ENCODE measurements around the gene SLIT3. TPM values are rescaled to one million over a fixed set of nuclear protein-coding genes. Genes with fewer than 3 reads are reported as not detected.

The SLIT3 gene
- total RNA-seq, 1 experiment from 2014 or later: 21.9 TPM

GRCh38 chr5:168736281-168736831, 564.6 kb downstream of the SLIT3 start:
- in situ Hi-C loops (cut with HindIII; ENCODE audit: low pct_unique_long_range_greater_than_20kb, low sequenced_read_pairs): no loop called here
- no peak for DNase-seq (ENCODE audit: low read depth)

- DNase-seq (ENCODE audit: low read depth): no peak
- in situ Hi-C loops (cut with HindIII; ENCODE audit: low pct_unique_long_range_greater_than_20kb, low sequenced_read_pairs): no loop called here
Measured at GRCh38 chr5:168734620-168735300, 566.2 kb downstream of the SLIT3 start.

- in situ Hi-C loops (cut with HindIII; ENCODE audit: low pct_unique_long_range_greater_than_20kb, low sequenced_read_pairs): no loop called here
- DNase-seq (ENCODE audit: low read depth): no peak
Measured at GRCh38 chr5:168734119-168734518, 566.8 kb downstream of the SLIT3 start.

- in situ Hi-C loops (cut with HindIII; ENCODE audit: low pct_unique_long_range_greater_than_20kb, low sequenced_read_pairs): no loop called here
- no peak for DNase-seq (ENCODE audit: low read depth)
Measured at GRCh38 chr5:168728546-168729211, 572.3 kb downstream of the SLIT3 start.

- in situ Hi-C loops (cut with HindIII; ENCODE audit: low pct_unique_long_range_greater_than_20kb, low sequenced_read_pairs): no loop called here
- DNase-seq (ENCODE audit: low read depth): no peak
Measured at GRCh38 chr5:168727547-168727946, 573.4 kb downstream of the SLIT3 start.

GRCh38 chr5:168726342-168726741, 574.6 kb downstream of the SLIT3 start:
- in situ Hi-C loops (cut with HindIII; ENCODE audit: low pct_unique_long_range_greater_than_20kb, low sequenced_read_pairs): no loop called here
- no peak for DNase-seq (ENCODE audit: low read depth)

GRCh38 chr5:168724227-168724626, 576.7 kb downstream of the SLIT3 start:
- in situ Hi-C loops (cut with HindIII; ENCODE audit: low pct_unique_long_range_greater_than_20kb, low sequenced_read_pairs): no loop called here
- DNase-seq (ENCODE audit: low read depth): no peak

- DNase-seq (ENCODE audit: low read depth): no peak
- in situ Hi-C loops (cut with HindIII; ENCODE audit: low pct_unique_long_range_greater_than_20kb, low sequenced_read_pairs): no loop called here
Measured at GRCh38 chr5:168723037-168723436, 577.9 kb downstream of the SLIT3 start.

GRCh38 chr5:168721966-168722365, 579.0 kb downstream of the SLIT3 start:
- DNase-seq (ENCODE audit: low read depth): no peak
- in situ Hi-C loops (cut with HindIII; ENCODE audit: low pct_unique_long_range_greater_than_20kb, low sequenced_read_pairs): no loop called here

GRCh38 chr5:168721002-168721753, 579.8 kb downstream of the SLIT3 start:
- in situ Hi-C loops (cut with HindIII; ENCODE audit: low pct_unique_long_range_greater_than_20kb, low sequenced_read_pairs): no loop called here
- DNase-seq (ENCODE audit: low read depth): no peak

- no peak for DNase-seq (ENCODE audit: low read depth)
- in situ Hi-C loops (cut with HindIII; ENCODE audit: low pct_unique_long_range_greater_than_20kb, low sequenced_read_pairs): no loop called here
Measured at GRCh38 chr5:168720575-168720974, 580.4 kb downstream of the SLIT3 start.

- DNase-seq (ENCODE audit: low read depth): no peak
- in situ Hi-C loops (cut with HindIII; ENCODE audit: low pct_unique_long_range_greater_than_20kb, low sequenced_read_pairs): no loop called here
Measured at GRCh38 chr5:168714046-168714445, 586.9 kb downstream of the SLIT3 start.

- no peak for DNase-seq (ENCODE audit: low read depth)
- in situ Hi-C loops (cut with HindIII; ENCODE audit: low pct_unique_long_range_greater_than_20kb, low sequenced_read_pairs): no loop called here
Measured at GRCh38 chr5:168713051-168713450, 587.9 kb downstream of the SLIT3 start.

GRCh38 chr5:168712280-168712924, 588.5 kb downstream of the SLIT3 start:
- DNase-seq (ENCODE audit: low read depth): no peak
- in situ Hi-C loops (cut with HindIII; ENCODE audit: low pct_unique_long_range_greater_than_20kb, low sequenced_read_pairs): no loop called here

GRCh38 chr5:168710706-168711105, 590.2 kb downstream of the SLIT3 start:
- DNase-seq (ENCODE audit: low read depth): no peak
- in situ Hi-C loops (cut with HindIII; ENCODE audit: low pct_unique_long_range_greater_than_20kb, low sequenced_read_pairs): no loop called here

- in situ Hi-C loops (cut with HindIII; ENCODE audit: low pct_unique_long_range_greater_than_20kb, low sequenced_read_pairs): no loop called here
Measured at GRCh38 chr5:168707716-168708695, 592.9 kb downstream of the SLIT3 start.

GRCh38 chr5:168706655-168707069, 594.3 kb downstream of the SLIT3 start:
- DNase-seq (ENCODE audit: low read depth): peak; percentile 32

More at GRCh38 chr5:168707716-168708695, 592.9 kb downstream of the SLIT3 start:
- DNase-seq (ENCODE audit: low read depth): no peak

More at GRCh38 chr5:168706655-168707069, 594.3 kb downstream of the SLIT3 start:
- in situ Hi-C loops (cut with HindIII; ENCODE audit: low pct_unique_long_range_greater_than_20kb, low sequenced_read_pairs): no loop called here
